Sigmoid colon (tissue), 7 donors: Measurements from ENCODE around the gene OBSL1. TPM values are rescaled to one million over a fixed set of nuclear protein-coding genes. Genes with fewer than 3 reads are reported as not detected.

Experiments used
- DNase-seq: peaks from one replicate; pipeline ENCODE4 v3.0.0-alpha.2; 2019
- H3K27ac ChIP-seq, 4 donors: fragments of 200-600 bp; sonication (generic); one replicate each; pipeline ENCODE4 v1.5.1; 2016 to 2019; ENCODE audit warnings: mild to moderate bottlenecking in 1 of 4
- H3K27me3 ChIP-seq, 3 donors: fragments of 200-600 bp; sonication (generic); one replicate each; pipeline ENCODE4 v1.5.1; 2019; ENCODE audit warnings: mild to moderate bottlenecking in 1 of 3
- H3K36me3 ChIP-seq, 4 donors: fragments of 200-600 bp; sonication (generic); one replicate each; pipeline ENCODE4 v1.5.1; 2016 to 2019
- H3K4me1 ChIP-seq, 4 donors: fragments of 200-600 bp; sonication (generic); one replicate each; pipeline ENCODE4 v1.5.1; 2017 to 2019
- H3K4me3 ChIP-seq, 4 donors: fragments of 200-600 bp; sonication (generic); one replicate each; pipeline ENCODE4 v1.5.1; 2017 to 2019; ENCODE audit warnings: mild to moderate bottlenecking in 2 of 4, moderate library complexity in 1 of 4
- H3K9me3 ChIP-seq, 4 donors: fragments of 200-600 bp in 3 of 4; sonication (generic) in 3 of 4; one replicate each; pipeline versions ENCODE4 v1.5.1 to v1.6.1; 2013 to 2019
- CTCF ChIP-seq, 4 experiments: fragments of 450-650 bp in 3 of 4; fragments of 200-600 bp in 1 of 4; IDR thresholded peaks; one replicate each; pipeline ENCODE4 v1.5.1; 2016 to 2019; ENCODE audit warnings: antibody characterized with exemption in 4 of 4, mild to moderate bottlenecking in 3 of 4, moderate library complexity in 2 of 4
- EP300 ChIP-seq, 4 donors: sonication (generic); formaldehyde crosslinking; IDR thresholded peaks; one replicate each; pipeline ENCODE4 v1.6.1; 2017; ENCODE audit warnings: antibody characterized with exemption in 4 of 4
- POLR2A ChIP-seq, 2 donors: fragments of 450-650 bp; IDR thresholded peaks; one replicate each; pipeline ENCODE4 v1.6.1; 2016; ENCODE audit warnings: antibody characterized with exemption in 2 of 2, mild to moderate bottlenecking in 2 of 2, moderate library complexity in 2 of 2
- POLR2AphosphoS5 ChIP-seq, 4 donors: sonication (generic); formaldehyde crosslinking; IDR thresholded peaks; one replicate each; pipeline ENCODE4 v1.6.1; 2017; ENCODE audit warnings: antibody characterized with exemption in 4 of 4
- WGBS, 2 donors: extraction: QIAGEN DNeasy Blood & Tissue Kit; methylation state at CpG; one replicate each; pipeline ENCODE4 v1.1.7; 2013; 5-methylcytosine and 5-hydroxymethylcytosine counted together
- intact Hi-C: fragments of 100-400 bp; cut with DNase I; formaldehyde crosslinking; loops from one replicate; pipeline ENCODE4 v1.15.1; 2023
- polyA plus RNA-seq, 3 donors: library from polyadenylated mRNA; stranded (reverse); fragments of 200-250 nt; gene quantifications; one replicate each; pipeline ENCODE4 v1.2.3, GENCODE V29; 2013
- total RNA-seq, 4 donors: library from RNA; depleted of rRNA; stranded (reverse); fragments of >200 nt; gene quantifications; one replicate each; pipeline ENCODE4 v1.1.0, GENCODE V29; 2016
- donor health status: healthy with polysubstance abuse.
- donor health status: Bipolar disorder and iron deficiency.
- donor health status: healthy.

Gene OBSL1
- total and polyA plus RNA-seq, 7 donors, result 2.8 to 83.6 (median 34.6) TPM

DNA sequence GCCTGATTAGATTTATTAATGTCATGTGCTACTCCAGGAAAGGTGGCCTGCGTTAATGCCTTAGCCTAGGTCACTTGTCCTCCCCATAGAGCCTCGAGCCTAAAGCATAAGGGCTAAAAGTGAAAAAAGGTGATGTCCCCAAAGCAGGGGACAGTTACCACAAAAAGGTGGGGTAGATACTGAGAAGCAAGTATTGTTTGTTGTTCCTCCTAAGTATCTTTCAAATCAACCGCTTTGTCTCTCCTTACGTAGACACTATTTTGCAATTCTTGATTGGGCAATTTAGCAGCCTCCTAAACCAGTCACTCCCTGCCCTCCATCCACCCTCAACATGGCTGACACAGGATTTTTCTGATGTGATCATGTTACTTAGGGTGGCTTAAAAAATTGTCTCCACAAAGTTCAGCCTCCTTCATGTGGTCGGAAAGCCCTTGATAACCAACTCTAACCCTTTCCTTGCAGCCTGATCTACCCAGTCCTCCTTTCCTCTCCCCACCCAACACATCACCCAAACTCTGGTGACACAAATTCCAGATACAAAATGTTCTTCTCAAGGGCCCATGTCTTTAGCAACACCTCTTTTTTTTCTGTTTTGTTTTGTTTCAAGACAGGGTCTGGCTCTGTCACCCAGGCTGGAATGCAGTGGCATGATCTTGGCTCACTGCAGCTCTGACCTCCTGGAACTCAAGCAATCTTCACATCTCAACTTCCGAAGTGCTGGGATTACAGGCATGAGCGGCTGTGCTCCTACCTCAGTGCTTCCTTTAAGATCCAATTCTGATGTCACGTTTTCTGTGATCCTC, 7.7 kb upstream of the OBSL1 start:
- H3K27me3 ChIP-seq, result peaks cover 0 to 27% (median 0%) of the 10 kb centered on the region in 3 donors
- 83 to 85% methylated on average over 8 of the region's 8 CpGs for WGBS, 2 donors
- intact Hi-C loops, result no loop called here
- H3K4me3 ChIP-seq, result no peak overlapping the region
- no peak for DNase-seq
- H3K27ac ChIP-seq, result no peak overlapping the region
- TF ChIP-seq CTCF (IDR thresholded peaks at IDR 0.05) (no peak), POLR2AphosphoS5 (IDR thresholded peaks at IDR 0.05) (no peak), POLR2A (IDR thresholded peaks at IDR 0.05) (no peak)
- no peaks in the 10 kb centered on the region for H3K9me3 ChIP-seq
- no peaks in the 10 kb centered on the region for H3K36me3 ChIP-seq
- no peaks in the 10 kb centered on the region for H3K4me1 ChIP-seq

DNA sequence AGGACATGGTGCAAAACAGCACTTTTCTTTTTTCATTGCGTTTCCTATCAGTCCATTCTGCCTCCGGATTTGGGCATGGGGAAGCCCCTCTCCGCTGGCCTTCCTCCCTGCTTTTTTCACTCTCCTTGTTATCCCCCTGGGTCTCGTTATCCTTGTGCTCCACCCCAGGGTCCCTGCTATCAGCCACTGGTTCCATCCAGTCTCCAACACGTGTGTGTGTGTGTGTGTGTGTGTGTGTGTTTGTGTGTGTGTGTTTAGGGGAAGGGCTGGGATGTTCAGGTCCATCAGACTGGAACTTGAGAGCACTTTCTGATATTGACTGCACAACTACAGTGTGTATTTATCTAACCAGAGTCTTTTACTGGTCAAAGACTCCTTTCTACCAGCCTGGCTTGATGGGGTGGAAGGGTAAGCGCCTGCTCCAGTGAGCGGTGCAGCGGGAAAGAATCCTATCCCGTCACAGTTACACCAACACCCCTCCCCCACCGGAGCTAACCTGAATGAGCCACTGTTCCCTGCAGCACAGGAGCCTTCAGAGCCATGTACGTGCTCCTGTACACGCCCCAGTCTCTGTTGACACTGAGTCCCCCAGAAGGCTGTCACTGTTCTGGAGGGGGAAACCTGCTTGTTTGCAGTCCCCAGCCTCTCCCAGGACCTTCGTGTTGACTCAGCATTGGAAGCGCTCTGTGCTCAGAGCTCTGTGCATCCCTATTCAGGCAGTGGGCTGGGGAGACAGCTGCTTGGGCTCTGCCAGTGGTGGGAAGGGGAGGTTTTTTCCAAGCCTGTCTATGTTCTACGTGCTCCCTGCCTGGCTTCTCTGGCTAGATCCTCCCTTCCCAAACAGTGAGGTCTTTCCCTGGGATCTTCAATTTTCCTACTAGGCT, 5.4 kb upstream of the OBSL1 start:
- WGBS, 2 donors, result 23 to 42% methylated on average over 15 of the region's 15 CpGs
- TF ChIP-seq CTCF (IDR thresholded peaks at IDR 0.05) (no peak), EP300 (IDR thresholded peaks at IDR 0.05) (no peak), POLR2A (IDR thresholded peaks at IDR 0.05) (no peak), POLR2AphosphoS5 (IDR thresholded peaks at IDR 0.05) (no peak)

GRCh38 chr2:219575566-219576504, 4.5 kb upstream of the OBSL1 start:
- no peaks in the 10 kb centered on the region for H3K9me3 ChIP-seq
- WGBS, 2 donors, result 75 to 81% methylated on average over 6 of the region's 6 CpGs
- H3K4me3 ChIP-seq, result no peak overlapping the region
- TF ChIP-seq CTCF (IDR thresholded peaks at IDR 0.05) (no peak), POLR2AphosphoS5 (IDR thresholded peaks at IDR 0.05) (no peak), EP300 (IDR thresholded peaks at IDR 0.05) (no peak), POLR2A (IDR thresholded peaks at IDR 0.05) (no peak)
- intact Hi-C loops, result no loop called here
- no peaks in the 10 kb centered on the region for H3K36me3 ChIP-seq
- DNase-seq, result no peak
- no peak overlapping the region for H3K27ac ChIP-seq
- peaks cover 0 to 27% (median 0%) of the 10 kb centered on the region in 3 donors for H3K27me3 ChIP-seq
- H3K4me1 ChIP-seq, result peaks cover 0 to 6% (median 5%) of the 10 kb centered on the region in 4 donors

More for the DNA sequence above, 5.4 kb upstream of the OBSL1 start:
- Histone ChIP-seq H3K27ac (no peak overlapping the region), H3K9me3 (no peaks in the 10 kb centered on the region), H3K4me1 (peaks cover 0 to 2% (median 1%) of the 10 kb centered on the region in 4 donors), H3K36me3 (no peaks in the 10 kb centered on the region), H3K4me3 (no peak overlapping the region), H3K27me3 (peaks cover 0 to 27% (median 0%) of the 10 kb centered on the region in 3 donors)
- intact Hi-C loops, result no loop called here
- no peak for DNase-seq

DNA sequence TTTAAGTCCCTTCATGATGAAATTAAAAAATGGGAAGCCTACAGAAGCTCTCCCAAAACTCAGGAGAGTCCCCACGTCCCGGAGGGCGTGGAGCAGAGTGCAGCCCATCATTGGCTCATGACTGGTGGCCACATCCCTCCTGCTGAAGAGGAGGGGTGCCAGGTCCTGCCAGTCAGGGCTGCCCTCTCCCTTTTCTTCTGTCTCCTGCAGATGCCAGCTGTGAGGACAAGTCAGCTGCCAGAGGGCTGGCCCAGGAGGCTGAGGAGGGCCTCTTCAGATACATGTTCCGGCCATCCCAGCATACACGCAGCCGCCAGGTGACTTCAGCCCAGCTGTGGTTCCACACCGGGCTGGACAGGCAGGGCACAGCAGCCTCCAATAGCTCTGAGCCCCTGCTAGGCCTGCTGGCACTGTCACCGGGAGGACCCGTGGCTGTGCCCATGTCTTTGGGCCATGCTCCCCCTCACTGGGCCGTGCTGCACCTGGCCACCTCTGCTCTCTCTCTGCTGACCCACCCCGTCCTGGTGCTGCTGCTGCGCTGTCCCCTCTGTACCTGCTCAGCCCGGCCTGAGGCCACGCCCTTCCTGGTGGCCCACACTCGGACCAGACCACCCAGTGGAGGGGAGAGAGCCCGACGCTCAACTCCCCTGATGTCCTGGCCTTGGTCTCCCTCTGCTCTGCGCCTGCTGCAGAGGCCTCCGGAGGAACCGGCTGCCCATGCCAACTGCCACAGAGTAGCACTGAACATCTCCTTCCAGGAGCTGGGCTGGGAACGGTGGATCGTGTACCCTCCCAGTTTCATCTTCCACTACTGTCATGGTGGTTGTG, 3.4 kb upstream of the OBSL1 start:
- WGBS, 2 donors, result 81 to 88% methylated on average over 22 of the region's 22 CpGs
- peaks cover 0 to 27% (median 0%) of the 10 kb centered on the region in 3 donors for H3K27me3 ChIP-seq
- intact Hi-C loops, result no loop called here
- no peaks in the 10 kb centered on the region for H3K9me3 ChIP-seq
- no peak overlapping the region for H3K4me3 ChIP-seq
- H3K4me1 ChIP-seq, result peaks cover 0 to 14% (median 12%) of the 10 kb centered on the region in 4 donors
- no peak overlapping the region for H3K27ac ChIP-seq
- no peak for TF ChIP-seq EP300 (IDR thresholded peaks at IDR 0.05)
- no peaks in the 10 kb centered on the region for H3K36me3 ChIP-seq
- no peak for DNase-seq
